Medulla oblongata (tissue), 1 donor: Measurements from ENCODE around the gene ZNF213.

Experiments
- DNase-seq: peaks from one replicate; pipeline ENCODE4 v3.0.0-alpha.2; 2015; ENCODE audit errors: extremely low spot score

Gene ZNF213

GRCh38 chr16:3101018-3101840, 33.6 kb upstream of the ZNF213 start:
- DNase-seq, result peak; percentile 57

- DNase-seq, result peak; percentile 21
Observed at GRCh38 chr16:3101841-3102470, 32.9 kb upstream of the ZNF213 start.

GRCh38 chr16:3106205-3106928, 28.5 kb upstream of the ZNF213 start:
- peak; percentile 79 for DNase-seq

- peak; percentile 81 for DNase-seq
Observed at GRCh38 chr16:3112058-3112880, 22.6 kb upstream of the ZNF213 start, which contains the start of gene ZNF205. TSS of gene ZNF205 (plus strand) at chr16:3112586. CDS start at chr16:3113431, 845 bp downstream.

- no peak for DNase-seq
Observed at GRCh38 chr16:3112881-3113574, 21.8 kb upstream of the ZNF213 start.

- no peak for DNase-seq
Observed at GRCh38 chr16:3113765-3114479, 20.9 kb upstream of the ZNF213 start.

GRCh38 chr16:3115003-3115402, 19.8 kb upstream of the ZNF213 start:
- DNase-seq, result no peak

- DNase-seq, result no peak
Observed at GRCh38 chr16:3115561-3115960, 19.3 kb upstream of the ZNF213 start.

- DNase-seq, result no peak
Observed at GRCh38 chr16:3118204-3118790, 16.5 kb upstream of the ZNF213 start.

- DNase-seq, result no peak
Observed at GRCh38 chr16:3118846-3119245, 16.0 kb upstream of the ZNF213 start.

GRCh38 chr16:3119286-3119685, 15.5 kb upstream of the ZNF213 start:
- no peak for DNase-seq

GRCh38 chr16:3119701-3120408, 15.0 kb upstream of the ZNF213 start:
- no peak for DNase-seq

GRCh38 chr16:3120435-3120834, 14.4 kb upstream of the ZNF213 start:
- DNase-seq, result no peak

GRCh38 chr16:3121851-3122467, 12.9 kb upstream of the ZNF213 start:
- DNase-seq, result no peak

GRCh38 chr16:3122926-3123570, 11.8 kb upstream of the ZNF213 start:
- no peak for DNase-seq

GRCh38 chr16:3123986-3124886, 10.6 kb upstream of the ZNF213 start:
- peak; percentile 97 for DNase-seq

GRCh38 chr16:3127745-3128144, 7.1 kb upstream of the ZNF213 start:
- no peak for DNase-seq
